ENCODE data around the gene PLEK. TPM values are rescaled to one million over a fixed set of nuclear protein-coding genes. Genes with fewer than 3 reads are reported as not detected.
A peak's percentile ranks its signal among the peaks of the same experiment; 100 is the strongest.
"Not testable (repeated sequence)": the region's sequence is repeated elsewhere in the genome, so short reads cannot be mapped to it uniquely, and the experiment has no call there.

The PLEK gene
- total RNA-seq, 2 donors from 2014 or later: 2.4 to 5.6 TPM

DNA sequence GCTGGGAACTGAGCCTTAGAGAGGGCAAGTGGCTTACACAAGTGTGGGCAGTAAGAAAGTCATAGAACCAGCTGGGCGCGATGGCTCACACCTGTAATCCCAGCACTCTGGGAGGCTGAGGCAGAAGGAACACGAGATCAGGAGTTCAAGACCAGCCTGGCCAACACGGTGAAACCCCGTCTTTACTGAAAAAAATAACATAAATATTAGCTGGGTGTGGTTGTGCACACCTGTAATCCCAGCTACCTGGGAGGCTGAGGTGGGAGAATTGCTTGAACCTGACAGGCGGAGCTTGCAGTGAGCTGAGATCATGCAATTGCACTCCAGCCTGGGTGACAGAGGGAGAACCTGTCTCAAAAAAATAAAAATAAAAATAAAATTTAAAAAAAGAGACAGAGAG lies 13.7 kb downstream of the PLEK start:
- not testable (repeated sequence) for H3K36me3 Mint-ChIP-seq (ENCODE audit: insufficient read depth in 2 of 2); DNase-seq; H3K9me3 Mint-ChIP-seq; ATAC-seq (replicated peaks in 1 of 2); H3K27ac Mint-ChIP-seq
- Mint-ChIP-seq H3K4me3 (peak overlapping the region; percentile 6 to 13), H3K4me1 (ENCODE audit: low read depth) (peaks cover 28% of the 10 kb centered on the region), H3K27me3 (ENCODE audit: low read depth) (peaks cover 42% of the 10 kb centered on the region)

DNA sequence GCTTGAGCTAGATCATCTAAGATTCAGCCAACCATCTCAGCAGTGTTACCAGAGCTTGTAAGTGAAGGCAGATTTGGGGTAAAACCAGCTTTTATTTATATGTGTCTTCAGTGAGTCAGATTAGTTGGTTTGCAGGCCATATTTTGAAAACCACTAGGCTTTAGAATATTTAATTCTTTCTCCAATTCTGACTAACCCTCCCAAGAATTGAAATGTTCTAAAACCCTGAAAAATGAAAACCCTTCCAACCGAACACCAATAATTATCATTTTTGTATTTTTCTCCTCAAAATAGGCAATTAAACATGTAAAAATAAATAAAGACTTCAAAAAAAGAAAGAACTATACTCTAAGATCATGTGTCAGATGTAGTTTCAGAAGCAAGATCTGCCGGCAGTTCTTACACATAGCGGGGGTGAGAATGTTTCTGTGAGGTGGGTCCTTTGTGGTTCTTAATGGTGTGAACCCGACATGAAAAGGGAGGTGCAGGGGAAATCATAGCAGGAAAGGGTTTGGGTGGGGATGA lies 14.2 kb downstream of the PLEK start:
- peak overlapping the region; percentile 89 for H3K27ac Mint-ChIP-seq
- peaks cover 0 to 2% of the 10 kb centered on the region in 2 donors for H3K9me3 Mint-ChIP-seq
- H3K27me3 Mint-ChIP-seq (ENCODE audit: low read depth): peaks cover 42% of the 10 kb centered on the region
- H3K4me1 Mint-ChIP-seq (ENCODE audit: low read depth): peaks cover 28% of the 10 kb centered on the region
- peak overlapping the region; percentile 31 to 63 for H3K4me3 Mint-ChIP-seq
- ATAC-seq (replicated peaks in 1 of 2): peak; percentile 91 to 93
- H3K36me3 Mint-ChIP-seq (ENCODE audit: insufficient read depth in 2 of 2): no peaks in the 10 kb centered on the region
- peak; percentile 47 to 54 for DNase-seq

DNA sequence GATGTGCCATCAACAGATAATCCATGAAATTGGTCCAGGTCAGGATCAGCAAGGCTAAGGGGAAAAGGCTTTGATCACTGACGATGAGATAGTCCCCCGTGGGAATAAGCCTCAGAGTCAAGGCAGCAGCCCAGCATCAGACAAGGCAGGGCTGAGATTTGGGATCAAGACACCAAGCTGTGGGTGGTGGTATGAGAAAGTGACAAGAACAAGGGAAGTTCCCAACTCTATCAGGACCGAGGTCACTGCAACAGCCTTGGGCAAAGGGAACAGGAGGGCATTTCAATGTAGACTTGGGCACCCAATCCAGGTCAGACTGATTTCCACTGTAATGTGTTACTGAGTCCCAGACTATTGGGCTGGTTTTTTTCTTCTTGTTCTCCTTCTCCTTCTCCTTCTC lies 18.7 kb downstream of the PLEK start:
- H3K9me3 Mint-ChIP-seq: no peaks in the 10 kb centered on the region
- ATAC-seq (replicated peaks in 1 of 2): no peak
- H3K27ac Mint-ChIP-seq: no peak overlapping the region
- peaks cover 27% of the 10 kb centered on the region for H3K27me3 Mint-ChIP-seq (ENCODE audit: low read depth)
- H3K36me3 Mint-ChIP-seq (ENCODE audit: insufficient read depth in 2 of 2): peaks cover 0 to 1% of the 10 kb centered on the region in 2 donors
- peaks cover 52% of the 10 kb centered on the region for H3K4me1 Mint-ChIP-seq (ENCODE audit: low read depth)
- no peak for DNase-seq
- H3K4me3 Mint-ChIP-seq: no peak overlapping the region

DNA sequence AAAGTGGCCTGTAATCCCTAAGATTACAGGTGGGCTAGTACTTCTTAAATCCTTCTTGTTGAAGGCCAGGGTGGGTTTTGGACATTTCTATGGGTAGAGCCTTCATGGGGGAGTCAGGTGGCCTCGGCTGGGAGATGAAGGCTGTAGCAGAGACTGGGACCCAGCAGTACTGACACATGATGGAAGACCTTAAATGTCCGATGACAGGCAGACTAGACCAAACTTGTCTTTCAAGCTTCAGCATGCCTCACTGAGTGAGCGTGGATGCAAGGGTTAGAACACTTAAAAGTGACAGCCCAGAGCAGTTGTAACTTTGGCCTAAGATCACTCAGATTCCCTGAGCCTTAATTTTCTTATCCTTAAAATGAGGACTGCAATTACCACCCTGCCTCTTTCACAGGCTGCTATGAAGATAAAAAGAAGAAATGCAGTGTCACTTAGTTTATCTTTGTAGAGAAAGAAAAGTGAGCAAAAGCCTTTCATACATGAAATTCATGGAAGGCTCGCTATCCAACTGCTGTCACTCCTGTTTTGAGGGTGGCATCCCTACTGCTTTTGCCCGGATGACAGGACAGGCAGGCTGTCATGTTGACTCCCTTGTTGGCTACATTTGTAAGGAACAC lies 19.5 kb downstream of the PLEK start:
- Mint-ChIP-seq H3K36me3 (ENCODE audit: insufficient read depth in 2 of 2) (peaks cover 0 to 1% of the 10 kb centered on the region in 2 donors), H3K27ac (peak overlapping the region; percentile 21), H3K27me3 (ENCODE audit: low read depth) (peaks cover 35% of the 10 kb centered on the region), H3K9me3 (no peaks in the 10 kb centered on the region), H3K4me3 (no peak overlapping the region), H3K4me1 (ENCODE audit: low read depth) (peaks cover 49% of the 10 kb centered on the region)
- DNase-seq (no peak), ATAC-seq (replicated peaks in 1 of 2) (no peak)

DNA sequence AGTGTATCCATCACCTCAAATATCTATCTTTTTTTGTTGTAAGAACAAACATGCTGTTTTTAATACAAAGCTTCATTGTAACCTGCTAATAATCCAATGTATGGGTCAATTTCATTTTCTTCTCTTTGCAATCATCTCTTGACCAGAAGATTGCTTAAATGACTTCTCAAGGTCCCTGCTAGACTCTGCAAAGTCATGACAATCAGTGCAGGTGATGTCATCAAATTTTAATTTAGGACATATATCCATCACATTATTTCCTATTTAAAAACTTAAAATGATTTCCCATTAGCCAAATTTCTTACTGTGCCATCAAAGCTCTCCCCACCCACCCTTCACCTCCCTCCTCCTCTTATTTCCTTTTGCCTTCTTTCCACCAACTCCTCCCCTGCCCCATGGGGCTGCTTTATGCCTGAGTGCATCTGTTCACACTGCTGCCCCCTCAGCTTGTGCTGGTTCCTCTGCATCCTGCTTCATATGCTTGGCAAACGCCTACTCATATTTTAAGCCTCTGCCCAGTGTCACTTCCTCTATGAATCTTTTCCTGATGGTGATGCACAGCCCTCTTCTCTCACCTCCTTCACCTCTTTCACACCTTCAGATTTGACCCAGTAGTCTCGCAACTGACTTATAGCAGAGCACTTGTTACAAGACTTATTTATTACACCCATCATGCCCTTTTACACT lies 20.3 kb downstream of the PLEK start:
- Mint-ChIP-seq H3K9me3 (no peaks in the 10 kb centered on the region), H3K27me3 (ENCODE audit: low read depth) (peaks cover 35% of the 10 kb centered on the region), H3K27ac (peak overlapping the region; percentile 21), H3K4me1 (ENCODE audit: low read depth) (peaks cover 43% of the 10 kb centered on the region), H3K36me3 (ENCODE audit: insufficient read depth in 2 of 2) (peaks cover 0 to 1% of the 10 kb centered on the region in 2 donors), H3K4me3 (peak overlapping the region in 1 of 2 donors; percentile 27)
- peak; percentile 44 for DNase-seq
- ATAC-seq (replicated peaks in 1 of 2): peak; percentile 61 to 76

DNA sequence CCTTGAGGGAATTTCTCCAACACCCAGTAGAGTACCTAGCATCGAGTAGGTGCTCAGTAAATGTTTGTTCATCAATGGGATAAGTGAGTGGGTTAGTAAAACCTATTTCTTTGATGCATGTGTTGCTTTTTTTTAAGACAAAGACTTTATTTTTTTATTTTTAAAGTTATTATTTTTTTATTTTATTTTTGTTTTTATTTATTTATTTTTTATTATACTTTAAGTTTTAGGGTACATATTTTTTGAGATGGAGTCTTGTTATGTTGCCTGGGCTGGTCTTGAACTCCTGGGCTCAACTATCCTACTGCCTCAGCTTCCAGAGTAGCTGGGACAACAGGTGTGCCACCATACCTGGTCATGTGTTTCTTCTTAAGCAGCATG lies 20.8 kb downstream of the PLEK start:
- DNase-seq (no peak), ATAC-seq (replicated peaks in 1 of 2) (no peak)
- Mint-ChIP-seq H3K4me3 (no peak overlapping the region), H3K36me3 (ENCODE audit: insufficient read depth in 2 of 2) (peaks cover 0 to 1% of the 10 kb centered on the region in 2 donors), H3K27ac (no peak overlapping the region), H3K4me1 (ENCODE audit: low read depth) (peaks cover 43% of the 10 kb centered on the region), H3K27me3 (ENCODE audit: low read depth) (peaks cover 31% of the 10 kb centered on the region), H3K9me3 (no peaks in the 10 kb centered on the region)

DNA sequence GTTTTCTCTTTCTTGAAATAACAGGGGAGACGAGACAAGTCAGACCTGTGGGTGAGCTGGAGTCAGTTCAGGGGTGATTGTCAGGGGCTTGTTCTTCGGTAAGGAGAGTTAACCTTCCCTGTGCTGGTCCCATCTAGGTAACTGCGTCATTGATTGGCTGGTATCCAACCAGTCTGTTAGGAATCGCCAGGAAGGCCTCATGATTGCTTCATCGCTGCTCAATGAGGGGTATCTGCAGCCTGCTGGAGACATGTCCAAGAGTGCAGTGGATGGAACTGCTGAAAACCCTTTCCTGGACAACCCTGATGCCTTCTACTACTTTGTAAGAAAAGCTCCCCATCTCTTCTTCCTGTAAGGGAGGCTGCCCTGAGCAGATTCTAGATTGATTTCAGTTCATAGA lies 21.3 kb downstream of the PLEK start:
- no peaks in the 10 kb centered on the region for H3K9me3 Mint-ChIP-seq
- no peak for DNase-seq
- no peak for ATAC-seq (replicated peaks in 1 of 2)
- H3K4me1 Mint-ChIP-seq (ENCODE audit: low read depth): peaks cover 43% of the 10 kb centered on the region
- H3K27me3 Mint-ChIP-seq (ENCODE audit: low read depth): peaks cover 29% of the 10 kb centered on the region
- no peak overlapping the region for H3K27ac Mint-ChIP-seq
- no peak overlapping the region for H3K4me3 Mint-ChIP-seq
- H3K36me3 Mint-ChIP-seq (ENCODE audit: insufficient read depth in 2 of 2): peaks cover 0 to 1% of the 10 kb centered on the region in 2 donors

DNA sequence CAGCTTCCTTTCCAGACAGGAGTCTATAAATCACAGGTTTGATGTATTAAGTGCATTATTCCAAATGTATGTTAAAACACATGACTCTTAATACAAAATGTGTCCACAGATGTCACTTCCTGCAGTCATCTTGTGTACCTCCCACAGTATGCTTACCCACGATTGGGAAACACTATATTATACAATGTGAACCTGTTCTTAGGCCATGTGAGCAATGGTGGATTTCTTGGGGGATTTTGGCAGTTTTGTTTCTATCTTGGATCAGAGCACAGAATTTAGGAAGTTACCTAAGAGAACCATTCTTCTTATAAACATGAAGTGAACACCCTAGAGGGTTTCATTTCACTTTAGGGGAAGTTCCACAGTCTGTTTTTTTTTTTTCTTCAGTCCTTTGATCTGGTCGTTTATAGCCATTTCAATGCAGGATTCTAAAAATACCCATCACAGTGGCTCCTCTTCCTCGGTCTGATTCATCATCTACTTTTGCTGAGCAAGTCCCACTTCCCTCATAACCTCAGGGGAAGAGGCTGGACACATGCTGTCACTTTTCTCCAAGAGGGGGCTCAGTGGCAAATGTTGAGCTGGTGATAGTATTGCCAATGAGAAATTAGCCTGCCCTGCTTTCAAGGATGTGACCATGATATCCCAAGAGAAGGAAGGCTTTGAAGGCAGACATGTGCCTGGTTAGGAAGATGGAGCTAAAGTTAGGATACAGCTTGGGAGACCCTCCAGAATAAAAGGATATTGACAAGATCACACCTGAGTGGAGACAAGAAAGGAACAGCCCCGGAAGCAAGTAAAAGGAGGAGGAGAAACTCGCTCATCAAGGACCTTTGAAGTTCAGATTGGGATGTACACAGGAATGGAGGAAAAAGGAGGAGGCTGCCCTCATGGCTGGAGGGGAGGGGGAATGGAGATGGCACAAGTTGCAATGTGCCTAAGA lies 22.6 kb downstream of the PLEK start:
- Mint-ChIP-seq H3K36me3 (ENCODE audit: insufficient read depth in 2 of 2) (peaks cover 0 to 1% of the 10 kb centered on the region in 2 donors), H3K27me3 (ENCODE audit: low read depth) (peaks cover 39% of the 10 kb centered on the region), H3K9me3 (no peaks in the 10 kb centered on the region), H3K27ac (peak overlapping the region; percentile 76), H3K4me1 (ENCODE audit: low read depth) (peaks cover 43% of the 10 kb centered on the region), H3K4me3 (peak overlapping the region; percentile 74 to 87)
- DNase-seq (peak; percentile 25 to 29), ATAC-seq (replicated peaks in 1 of 2) (peak; percentile 70 to 75)

DNA sequence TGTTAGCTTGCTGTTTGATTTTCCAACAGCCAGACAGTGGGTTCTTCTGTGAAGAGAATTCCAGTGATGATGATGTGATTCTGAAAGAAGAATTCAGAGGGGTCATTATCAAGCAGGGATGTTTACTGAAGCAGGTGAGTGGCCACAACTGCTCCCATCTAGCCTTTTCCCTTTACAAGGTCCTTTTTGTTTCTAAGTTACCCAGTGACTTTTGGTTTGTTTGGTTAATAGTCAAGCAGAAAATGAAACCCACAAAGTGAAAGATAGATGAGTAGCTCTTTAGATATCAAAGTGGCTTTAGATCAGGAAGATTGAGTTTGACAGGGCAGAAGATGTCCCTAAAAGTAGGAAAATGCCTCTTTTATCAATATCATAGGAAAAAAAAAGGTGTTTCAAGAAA lies 23.3 kb downstream of the PLEK start:
- Mint-ChIP-seq H3K36me3 (ENCODE audit: insufficient read depth in 2 of 2) (peaks cover 0 to 1% of the 10 kb centered on the region in 2 donors), H3K27ac (peak overlapping the region; percentile 76), H3K9me3 (no peaks in the 10 kb centered on the region), H3K4me3 (peak overlapping the region; percentile 74 to 87), H3K27me3 (ENCODE audit: low read depth) (peaks cover 34% of the 10 kb centered on the region), H3K4me1 (ENCODE audit: low read depth) (peaks cover 43% of the 10 kb centered on the region)
- DNase-seq (no peak), ATAC-seq (replicated peaks in 1 of 2) (peak; percentile 36 to 47)

DNA sequence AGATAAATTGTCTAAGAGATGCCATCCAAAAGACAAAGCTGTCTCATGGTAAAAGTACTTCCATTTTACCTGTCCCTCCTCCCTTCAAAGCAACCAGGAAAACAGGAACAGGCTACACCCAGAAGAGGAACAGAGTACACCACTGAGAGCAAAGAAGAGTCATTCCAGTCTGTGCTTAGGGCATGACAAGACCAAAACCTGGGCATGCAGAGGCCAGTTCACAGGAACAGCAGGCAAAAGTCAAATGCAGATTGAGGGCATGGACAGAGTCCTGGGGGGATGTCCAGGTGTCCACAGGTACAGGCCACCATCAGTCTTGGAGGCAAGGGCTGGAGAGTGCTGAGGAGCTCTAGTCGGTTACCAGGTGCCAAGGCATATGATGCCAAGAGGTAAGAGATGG lies 23.7 kb downstream of the PLEK start:
- no peaks in the 10 kb centered on the region for H3K9me3 Mint-ChIP-seq
- H3K36me3 Mint-ChIP-seq (ENCODE audit: insufficient read depth in 2 of 2): peaks cover 0 to 1% of the 10 kb centered on the region in 2 donors
- H3K27ac Mint-ChIP-seq: peak overlapping the region; percentile 76
- peaks cover 43% of the 10 kb centered on the region for H3K4me1 Mint-ChIP-seq (ENCODE audit: low read depth)
- DNase-seq (no peak), ATAC-seq (replicated peaks in 1 of 2) (no peak)
- H3K27me3 Mint-ChIP-seq (ENCODE audit: low read depth): peaks cover 33% of the 10 kb centered on the region
- H3K4me3 Mint-ChIP-seq: peak overlapping the region; percentile 74 to 87

DNA sequence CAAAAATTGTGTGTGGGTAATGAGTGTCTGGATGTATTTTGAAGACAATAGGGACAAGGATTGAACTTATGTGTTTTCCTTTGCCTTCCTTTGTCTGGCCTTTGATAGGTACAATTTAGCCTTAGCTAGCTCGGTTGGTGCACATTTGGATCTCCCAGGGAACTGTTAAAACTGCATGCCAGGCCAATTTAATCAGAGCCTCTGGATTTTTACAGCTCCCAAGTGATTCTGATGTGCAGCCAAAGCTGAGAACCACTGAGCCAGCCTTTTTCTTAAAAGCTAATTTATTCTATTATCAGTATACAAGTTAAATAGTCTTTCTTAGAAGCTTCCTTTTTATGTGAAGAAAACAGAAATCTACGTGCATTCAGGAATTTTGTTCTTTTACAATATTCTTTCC lies 25.0 kb downstream of the PLEK start:
- H3K4me1 Mint-ChIP-seq (ENCODE audit: low read depth): peaks cover 40% of the 10 kb centered on the region
- DNase-seq (no peak), ATAC-seq (replicated peaks in 1 of 2) (no peak)
- H3K4me3 Mint-ChIP-seq: no peak overlapping the region
- peaks cover 0 to 1% of the 10 kb centered on the region in 2 donors for H3K36me3 Mint-ChIP-seq (ENCODE audit: insufficient read depth in 2 of 2)
- peaks cover 33% of the 10 kb centered on the region for H3K27me3 Mint-ChIP-seq (ENCODE audit: low read depth)
- H3K27ac Mint-ChIP-seq: no peak overlapping the region
- no peaks in the 10 kb centered on the region for H3K9me3 Mint-ChIP-seq

DNA sequence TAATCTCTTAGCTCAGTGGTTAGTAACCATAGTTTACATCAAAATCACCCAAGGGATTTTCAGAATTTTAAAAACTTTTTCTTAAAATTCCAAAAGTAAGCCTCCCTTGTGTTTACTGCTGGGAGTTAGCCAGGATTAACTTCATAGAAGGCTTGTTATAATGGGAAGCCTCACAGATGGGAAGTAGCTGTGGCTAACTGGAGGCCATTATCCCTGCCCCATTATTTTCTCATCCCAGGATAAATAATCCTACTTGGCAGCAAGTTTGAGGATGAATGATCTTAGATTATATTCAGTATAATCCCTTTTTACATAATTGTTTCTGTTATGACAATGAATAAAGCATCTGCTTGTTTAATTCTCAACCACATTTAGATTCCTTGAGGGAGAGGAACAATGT lies 25.5 kb downstream of the PLEK start:
- DNase-seq (no peak), ATAC-seq (replicated peaks in 1 of 2) (no peak)
- no peak overlapping the region for H3K27ac Mint-ChIP-seq
- no peak overlapping the region for H3K4me3 Mint-ChIP-seq
- peaks cover 0 to 1% of the 10 kb centered on the region in 2 donors for H3K36me3 Mint-ChIP-seq (ENCODE audit: insufficient read depth in 2 of 2)
- H3K9me3 Mint-ChIP-seq: no peaks in the 10 kb centered on the region
- H3K4me1 Mint-ChIP-seq (ENCODE audit: low read depth): peaks cover 36% of the 10 kb centered on the region
- peaks cover 31% of the 10 kb centered on the region for H3K27me3 Mint-ChIP-seq (ENCODE audit: low read depth)

DNA sequence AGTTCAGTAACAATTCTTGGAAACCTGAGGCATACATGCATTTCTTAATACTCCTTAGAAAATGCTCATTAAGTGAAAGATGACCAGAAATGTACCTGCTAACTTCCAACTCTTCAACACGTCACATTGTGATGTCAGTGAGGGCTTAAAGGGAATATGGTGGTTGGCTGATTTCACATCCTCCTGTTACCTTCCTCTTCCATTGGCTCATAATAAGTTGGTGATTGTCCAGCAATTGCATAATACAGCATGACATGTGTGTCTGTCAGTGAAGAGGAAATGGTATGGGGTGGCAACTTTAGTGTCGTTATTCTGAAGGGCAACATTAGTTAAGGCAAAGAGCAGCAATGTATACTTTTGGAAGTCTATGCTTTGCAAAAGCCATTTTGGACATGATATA lies 26.0 kb downstream of the PLEK start:
- Mint-ChIP-seq H3K4me3 (no peak overlapping the region), H3K27ac (no peak overlapping the region), H3K9me3 (no peaks in the 10 kb centered on the region), H3K27me3 (ENCODE audit: low read depth) (peaks cover 28% of the 10 kb centered on the region), H3K4me1 (ENCODE audit: low read depth) (peaks cover 30% of the 10 kb centered on the region), H3K36me3 (ENCODE audit: insufficient read depth in 2 of 2) (peaks cover 0 to 1% of the 10 kb centered on the region in 2 donors)
- ATAC-seq (replicated peaks in 1 of 2) (no peak), DNase-seq (no peak)

All from activated T-cell treated with anti-CD3 and anti-CD28 coated beads, Interleukin-2, amount 50 U/mL, for 72 hours (primary cell).